Measurements from ENCODE around the gene NCSTN.

The NCSTN gene

DNA sequence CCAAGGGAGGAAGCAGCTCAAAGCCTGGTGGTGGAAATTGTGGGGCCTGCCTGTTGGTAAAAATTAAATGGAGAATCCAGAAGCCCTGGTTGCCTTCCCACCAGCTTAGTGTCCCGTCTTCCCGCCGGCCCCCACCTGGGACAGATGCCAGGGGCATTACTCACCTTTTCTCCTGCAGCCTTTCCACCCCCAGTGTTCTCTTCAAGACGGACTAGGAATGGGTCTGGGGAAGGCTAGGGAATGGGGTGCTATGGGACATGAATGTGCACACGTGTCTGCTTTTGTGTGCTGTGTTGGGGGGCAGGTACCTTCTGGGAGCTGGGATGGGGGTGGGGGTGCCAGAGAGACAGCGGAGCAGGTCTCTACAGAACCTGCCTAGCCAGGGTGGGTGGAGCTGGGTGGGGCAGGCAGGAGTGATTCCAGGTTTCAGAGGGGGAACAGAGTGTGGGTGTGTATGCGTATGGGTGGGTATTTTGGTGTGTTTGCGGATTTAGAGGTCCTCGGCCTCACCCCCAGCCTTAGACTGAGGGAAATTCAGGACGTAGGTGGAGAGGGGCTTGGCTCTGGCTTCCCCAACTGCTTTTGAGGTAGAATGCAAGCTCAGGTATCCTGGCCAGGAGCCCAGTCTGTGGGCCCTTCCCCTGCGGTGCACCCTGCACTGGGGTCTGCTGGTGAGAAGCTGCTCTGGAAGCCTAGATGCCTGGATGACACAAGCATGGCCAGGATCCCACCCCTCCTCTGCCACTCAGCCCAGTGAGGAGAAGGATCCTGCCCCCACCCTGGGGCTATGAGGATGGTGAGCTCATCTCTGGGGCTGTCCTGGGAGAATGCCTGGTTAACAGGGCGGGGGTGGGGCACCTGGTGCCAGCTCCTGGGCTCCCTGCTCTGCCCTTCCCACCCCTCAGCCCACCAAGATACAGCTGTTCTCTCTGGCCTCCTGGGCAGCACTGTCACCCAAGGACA, 64.9 kb downstream of the NCSTN start:
- DNase-seq: no peak

All from Kasumi-1 (cell line).